Stimulated activated CD4-positive, alpha-beta T cell treated with anti-CD3 and anti-CD28 coated beads, Interleukin-1b, Interleukin-23, amount 100 ng/mL, for 48 hours (primary cell): ENCODE measurements around the gene CELF4.

Experiments
- DNase-seq: peaks from one replicate; pipeline ENCODE4 v3.0.0-alpha.2; 2020

CELF4 gene

GRCh38 chr18:37405772-37406171, 159.8 kb downstream of the CELF4 start:
- DNase-seq = no peak

GRCh38 chr18:37405229-37405628, 160.4 kb downstream of the CELF4 start:
- no peak for DNase-seq

- no peak for DNase-seq
Observed at GRCh38 chr18:37403788-37404187, 161.8 kb downstream of the CELF4 start.

DNA sequence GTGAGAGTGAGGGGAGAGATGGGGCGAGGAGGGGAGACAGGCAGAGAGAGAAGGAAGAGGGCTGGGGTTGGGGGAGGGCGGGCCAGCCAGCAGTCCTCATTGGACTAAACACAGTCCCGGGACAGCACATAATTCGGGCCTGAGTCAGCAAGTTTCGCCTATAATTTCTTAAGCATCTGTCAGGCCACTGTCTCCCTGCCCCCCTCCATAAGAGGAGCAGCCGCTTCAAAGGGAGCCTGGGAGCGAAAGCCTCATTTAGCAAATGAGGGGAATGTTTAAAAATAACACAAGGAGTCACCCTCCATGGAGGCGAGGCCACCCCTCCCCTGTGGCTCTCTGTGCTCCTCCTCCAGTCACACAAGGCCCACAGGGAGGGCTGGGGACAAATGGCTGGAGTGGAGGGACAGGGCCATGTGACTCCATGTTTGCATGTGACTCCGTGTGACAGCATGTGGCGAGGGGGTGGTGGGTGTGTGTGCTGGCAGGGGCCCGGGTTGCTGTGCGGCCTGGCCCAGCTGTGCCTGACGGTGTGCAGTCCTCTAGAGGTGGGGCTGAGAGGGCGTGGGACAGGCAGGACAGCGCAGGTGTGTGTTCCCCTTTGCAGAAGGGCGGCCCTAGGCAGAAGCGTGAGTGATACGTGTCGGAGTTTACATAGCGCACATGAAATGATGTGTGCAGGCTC, 162.4 kb downstream of the CELF4 start:
- no peak for DNase-seq

DNA sequence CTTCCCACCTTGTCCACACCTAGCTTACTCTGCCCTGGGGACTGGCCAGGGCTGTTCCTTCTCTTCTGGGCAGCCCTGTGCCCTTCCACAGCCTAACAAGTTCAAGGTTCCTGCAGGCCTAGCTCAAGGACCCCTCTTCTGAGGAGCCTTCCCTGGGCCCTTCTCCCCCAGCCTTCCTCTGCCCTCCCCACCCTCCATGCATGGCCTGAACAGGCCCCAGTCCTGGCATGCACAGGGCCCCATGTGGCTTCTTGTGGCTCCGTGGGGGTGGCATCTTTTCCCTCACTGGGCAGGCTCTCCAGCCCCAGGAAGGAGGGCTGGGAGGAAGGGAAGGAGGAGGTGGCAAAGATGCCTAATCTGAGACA, 162.9 kb downstream of the CELF4 start:
- DNase-seq = no peak

DNA sequence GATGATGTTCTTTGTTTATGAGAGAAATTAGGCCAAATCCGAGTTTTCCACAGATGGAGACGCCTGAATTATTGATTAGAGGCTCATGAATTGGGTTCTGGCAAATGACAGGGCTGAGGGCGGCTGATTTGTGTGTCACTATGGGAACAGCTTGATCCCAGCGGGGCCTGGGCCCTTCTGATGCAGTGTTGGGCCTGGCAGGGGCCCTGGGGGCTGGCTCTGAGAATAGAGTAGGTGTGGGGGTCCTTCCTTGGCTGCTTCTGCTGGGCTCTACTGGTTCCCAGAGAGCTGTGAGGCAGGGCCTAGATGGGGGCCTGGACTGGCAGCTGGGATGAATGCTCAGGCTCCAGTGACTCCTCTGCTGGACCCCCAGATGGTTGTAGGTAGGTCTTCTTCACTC, 164.8 kb downstream of the CELF4 start:
- no peak for DNase-seq

DNA sequence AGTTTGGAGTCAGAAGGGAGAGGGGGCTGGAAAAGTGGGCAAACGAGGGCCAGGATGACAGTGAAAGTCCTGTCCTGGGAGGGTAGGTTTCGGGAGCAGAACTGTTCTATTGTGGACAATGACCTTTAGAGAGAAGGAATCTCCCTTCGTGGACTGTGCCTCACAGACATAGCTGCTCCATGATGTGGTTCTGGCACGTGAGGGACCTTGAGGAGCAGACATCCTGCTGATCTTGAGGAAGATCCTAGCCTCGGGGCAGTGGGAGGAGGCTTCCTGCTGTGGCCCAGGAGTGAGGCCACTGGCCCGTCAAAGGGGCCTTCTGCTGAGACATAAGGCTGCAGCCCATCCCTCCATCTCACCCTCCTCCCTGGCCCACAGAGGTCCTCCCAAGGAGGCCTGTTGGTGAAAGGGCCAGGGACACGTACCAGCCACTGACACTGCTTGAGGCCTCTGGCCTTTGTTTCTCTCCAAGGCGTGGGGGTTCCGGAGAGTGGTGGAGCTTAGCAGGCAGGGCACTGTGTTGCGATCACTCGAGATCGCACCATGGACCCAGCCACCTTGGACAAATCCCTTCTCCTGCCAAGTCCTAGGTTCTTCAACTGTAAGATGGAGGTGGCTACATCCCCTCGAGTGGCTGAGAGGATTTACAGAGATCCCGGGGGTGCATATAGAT, 167.2 kb downstream of the CELF4 start:
- no peak for DNase-seq

DNA sequence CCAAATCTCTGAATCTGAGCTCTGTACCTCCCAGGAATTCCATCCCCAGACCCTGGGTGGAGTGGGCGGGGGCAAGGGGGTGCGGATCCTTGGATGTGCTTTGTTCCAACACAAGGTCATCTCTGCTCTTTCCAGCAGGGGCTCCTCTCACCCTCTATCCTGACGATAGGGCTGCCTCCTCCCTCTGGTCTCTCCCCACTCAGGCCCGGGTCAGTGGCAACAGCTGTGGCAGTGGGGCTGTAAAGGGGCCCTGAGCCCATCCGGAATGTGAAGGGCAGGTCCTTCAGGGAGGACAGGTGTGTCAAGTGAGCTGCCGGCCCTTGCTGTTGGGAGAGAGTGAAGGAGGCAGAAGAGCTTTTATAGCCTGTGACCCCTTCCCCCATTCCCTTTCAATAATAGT, 167.8 kb downstream of the CELF4 start:
- no peak for DNase-seq

GRCh38 chr18:37396971-37397720, 168.5 kb downstream of the CELF4 start:
- DNase-seq = no peak

GRCh38 chr18:37395631-37396030, 170.0 kb downstream of the CELF4 start:
- DNase-seq = no peak

GRCh38 chr18:37395138-37395537, 170.5 kb downstream of the CELF4 start:
- DNase-seq = no peak

GRCh38 chr18:37394610-37394965, 171.0 kb downstream of the CELF4 start:
- no peak for DNase-seq

GRCh38 chr18:37393945-37394609, 171.5 kb downstream of the CELF4 start:
- no peak for DNase-seq

DNA sequence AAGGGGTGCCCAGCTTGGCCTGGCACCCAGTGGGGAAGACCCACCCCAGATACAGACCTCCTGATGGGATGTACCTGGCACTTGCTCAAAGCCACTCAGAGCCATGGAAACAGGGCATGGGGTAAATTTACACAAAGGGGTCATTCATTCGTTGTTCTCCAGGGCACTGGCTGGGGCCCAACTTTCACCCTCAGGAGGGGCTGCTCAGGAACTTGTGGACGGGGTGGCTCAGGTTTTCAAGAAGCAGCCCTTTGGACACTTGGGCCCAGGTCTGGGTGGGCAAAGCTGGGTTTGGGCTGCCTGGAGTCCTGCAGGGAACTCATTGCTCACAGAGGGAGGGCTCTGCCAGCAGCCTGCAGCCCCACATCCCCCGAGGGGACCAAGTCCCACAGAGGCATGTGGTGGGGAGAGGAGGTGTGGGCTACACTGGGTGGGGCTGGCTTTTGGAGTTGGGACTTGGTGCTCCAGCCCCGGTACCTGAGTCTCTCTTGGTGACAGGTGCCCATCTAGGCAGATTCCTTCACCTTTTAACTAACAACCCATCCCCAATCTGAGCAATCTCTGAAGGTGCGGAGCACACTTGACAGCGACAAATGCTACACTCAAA, 172.3 kb downstream of the CELF4 start:
- no peak for DNase-seq

- DNase-seq = no peak
Observed at GRCh38 chr18:37392648-37393047, 172.9 kb downstream of the CELF4 start.

GRCh38 chr18:37391698-37392548, 173.7 kb downstream of the CELF4 start:
- DNase-seq = no peak

GRCh38 chr18:37391156-37391555, 174.4 kb downstream of the CELF4 start:
- DNase-seq = no peak

DNA sequence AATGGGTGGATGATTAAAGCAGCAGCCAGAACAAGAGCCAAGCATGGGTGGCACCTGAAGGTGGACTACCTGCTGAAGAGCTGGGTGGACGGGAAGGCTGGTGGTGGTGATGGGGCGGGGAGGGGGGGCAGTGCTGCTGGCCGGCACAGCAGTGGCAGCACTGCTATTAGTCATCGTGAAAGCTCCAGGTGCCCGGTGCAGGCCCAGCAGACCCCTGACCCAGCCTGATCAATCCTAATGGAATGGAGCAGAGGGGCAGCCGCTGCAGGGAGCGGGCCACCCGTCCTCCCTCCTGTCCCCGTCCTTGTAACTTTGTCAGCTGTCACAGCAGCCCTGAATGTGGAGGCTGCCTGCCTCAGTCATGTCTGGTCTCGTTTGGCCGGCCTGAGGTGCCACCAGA, 174.9 kb downstream of the CELF4 start:
- DNase-seq = no peak

GRCh38 chr18:37389684-37390368, 175.8 kb downstream of the CELF4 start:
- no peak for DNase-seq

- no peak for DNase-seq
Observed at GRCh38 chr18:37389041-37389440, 176.6 kb downstream of the CELF4 start.

DNA sequence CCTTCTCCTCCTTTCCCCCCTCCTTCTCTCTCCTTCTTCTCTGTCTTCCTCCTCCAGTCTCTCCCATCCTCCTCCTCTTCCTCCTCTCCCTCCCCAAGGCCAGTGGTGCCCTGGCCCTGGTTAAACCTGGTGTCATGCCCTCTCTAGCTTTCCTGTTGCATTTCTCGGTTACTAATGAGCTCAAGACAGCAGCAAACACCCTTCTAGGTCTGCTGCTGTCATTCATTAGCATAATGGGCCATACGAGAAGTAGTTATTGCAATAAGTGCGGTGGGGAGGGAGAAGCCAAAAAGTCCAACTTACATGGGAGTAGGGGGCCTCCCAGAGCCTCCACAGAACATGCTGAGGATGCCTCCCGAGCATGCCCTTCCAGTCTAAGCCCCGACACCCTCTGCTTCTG, 177.2 kb downstream of the CELF4 start:
- DNase-seq = no peak
